Endothelial cell of umbilical vein (primary cell): ENCODE results near the gene AGPAT1. TPM values are rescaled to one million over a fixed set of nuclear protein-coding genes. Genes with fewer than 3 reads are reported as not detected.

ENCODE experiments used
- BruUV-seq: library from RNA; stranded (reverse); fragments of 400-500 nt; replicated peaks from 2 replicates; lab custom pipeline; 2021; lab: Mats Ljungman, UMichigan
- CTCF ChIA-PET: fragments of 300-600, 350-600 bp; sonication (Branson Sonifier 250); formaldehyde crosslinking; loops from one replicate; lab custom pipeline; 2021; ENCODE audit warnings: antibody characterized with exemption, inconsistent platforms; lab: Charles Lee
- POLR2A ChIA-PET: fragments of 300-600, 350-600 bp; sonication (Branson Sonifier 250); formaldehyde crosslinking; loops from one replicate; lab custom pipeline; 2021; ENCODE audit warnings: antibody characterized with exemption, inconsistent platforms; lab: Charles Lee
- DNase-seq: peaks from one replicate; pipeline ENCODE4 v3.0.0-alpha.2; 2011; ENCODE audit warnings: low read depth, low spot score
- FAIRE-seq: peaks from 2 replicates; lab custom pipeline; 2011; peaks lifted over from hg19 to GRCh38; lab: Jason Lieb, UNC
- H2AFZ ChIP-seq: 2 replicates; pipeline ENCODE4 v1.6.0; 2012; ENCODE audit warnings: low read depth, low read length, control low read depth, inconsistent platforms
- H3K27ac ChIP-seq: 2 replicates; pipeline ENCODE4 v1.5.1; 2011; ENCODE audit warnings: low read depth, mild to moderate bottlenecking, control low read depth, low read length, moderate library complexity; ENCODE audit not compliant: insufficient read depth
- H3K27me3 ChIP-seq, 2 experiments: 2 replicates each; pipeline versions ENCODE4 v1.6.0 to v1.6.1; 2011; ENCODE audit warnings: low read length in 2 of 2, mixed read lengths in 1 of 2; ENCODE audit not compliant: control insufficient read depth in 2 of 2, insufficient read depth in 2 of 2
- H3K36me3 ChIP-seq, 2 experiments: 2 replicates in 1 of 2; 3 replicates in 1 of 2; pipeline ENCODE4 v1.5.1; 2011; ENCODE audit warnings: low read length in 2 of 2, mild to moderate bottlenecking in 1 of 2, moderate library complexity in 1 of 2; ENCODE audit not compliant: control insufficient read depth in 2 of 2, insufficient read depth in 2 of 2; ENCODE audit errors: extremely low read depth in 1 of 2
- H3K4me1 ChIP-seq: 3 replicates; pipeline ENCODE4 v1.5.1; 2011; ENCODE audit warnings: mild to moderate bottlenecking, low read length; ENCODE audit not compliant: control insufficient read depth, insufficient read depth; ENCODE audit errors: extremely low read depth
- H3K4me2 ChIP-seq: 2 replicates; pipeline ENCODE4 v1.6.1; 2011; ENCODE audit warnings: low read length, control low read depth, mixed read lengths; ENCODE audit not compliant: insufficient read depth
- H3K4me3 ChIP-seq, 3 experiments: fragments of 200-600 bp in 1 of 3; sonication (generic), shearing (Covaris generic) in 1 of 3; replicated peaks in 1 of 3; 2 replicates each; pipeline ENCODE4 v1.5.1; 2011 to 2016; ENCODE audit warnings: control low read depth in 3 of 3, low read length in 3 of 3, mild to moderate bottlenecking in 2 of 3, inconsistent platforms in 1 of 3, low read depth in 1 of 3, moderate library complexity in 1 of 3; ENCODE audit not compliant: insufficient read depth in 1 of 3
- H3K79me2 ChIP-seq: 2 replicates; pipeline ENCODE4 v1.6.0; 2012; ENCODE audit warnings: low read length, inconsistent platforms; ENCODE audit not compliant: control insufficient read depth, insufficient read depth
- H3K9ac ChIP-seq: replicated peaks from 2 replicates; pipeline ENCODE3; 2011; ENCODE audit warnings: low read length, control low read depth; ENCODE audit not compliant: insufficient read depth; ENCODE audit errors: extremely low read depth
- H3K9me1 ChIP-seq: replicated peaks from 3 replicates; pipeline ENCODE4 v1.6.0; 2011; ENCODE audit warnings: mild to moderate bottlenecking, low read length; ENCODE audit not compliant: control insufficient read depth, insufficient read depth; ENCODE audit errors: extremely low read depth
- H3K9me3 ChIP-seq: replicated peaks from 2 replicates; pipeline ENCODE4 v1.5.1; 2012; ENCODE audit warnings: low read length, inconsistent platforms; ENCODE audit not compliant: control insufficient read depth, insufficient read depth
- H4K20me1 ChIP-seq: replicated peaks from 2 replicates; pipeline ENCODE3; 2011; ENCODE audit warnings: mild to moderate bottlenecking, low read length; ENCODE audit not compliant: control insufficient read depth, insufficient read depth; ENCODE audit errors: extremely low read depth
- EZH2 ChIP-seq: IDR thresholded peaks from 2 replicates; pipeline ENCODE4 v1.6.1; 2012; ENCODE audit warnings: borderline replicate concordance, low read depth, mild to moderate bottlenecking, moderate library complexity, low read length, inconsistent platforms; ENCODE audit not compliant: severe bottlenecking
- MYC ChIP-seq: IDR thresholded peaks from one replicate; pipeline ENCODE4 v1.6.1; 2011; ENCODE audit warnings: mild to moderate bottlenecking, low read depth, low read length
- POLR2A ChIP-seq: IDR thresholded peaks from 2 replicates; pipeline ENCODE4 v1.6.1; 2012; ENCODE audit warnings: low read depth, mild to moderate bottlenecking, control low read depth, low read length
- POLR2AphosphoS5 ChIP-seq: IDR thresholded peaks from 2 replicates; pipeline ENCODE4 v1.6.1; 2012; ENCODE audit warnings: low read depth, mild to moderate bottlenecking, control low read depth, low read length, moderate library complexity; ENCODE audit not compliant: insufficient read depth
- dilution Hi-C: fragments of 300-500 bp; cut with MboI; formaldehyde crosslinking; loops from one replicate; pipeline ENCODE4 v1.15.0; 2019; ENCODE audit warnings: low sequenced_read_pairs; ENCODE audit not compliant: extremely low pct_ligation_motif_present
- intact Hi-C: fragments of 100-400 bp; cut with micrococcal nuclease; formaldehyde crosslinking; loops from one replicate; pipeline ENCODE4 v1.10.0; 2022
- polyA plus RNA-seq, 4 experiments: library from polyadenylated mRNA; depleted of rRNA in 3 of 4; stranded (reverse) in 3 of 4; unstranded in 1 of 4; fragments of >200 nt; gene quantifications; 2 replicates each; pipeline versions ENCODE4 v1.2.1 to v1.2.3, GENCODE V29; 2011 to 2012; ENCODE audit warnings: missing spikeins in 1 of 4
- total RNA-seq: library from RNA; stranded (reverse); gene quantifications from 2 replicates; pipeline ENCODE4 v1.2.3, GENCODE V29; 2021

AGPAT1 gene
- total and polyA plus RNA-seq, 2 donors (not counting 3 experiments of a cell fraction or from before 2014, with no cell fraction given), result 38.4 to 132 TPM

GRCh38 chr6:32183483-32184083, 7.7 kb upstream of the AGPAT1 start:
- H3K27ac ChIP-seq, result no peak overlapping the region
- TF ChIP-seq POLR2AphosphoS5 (no peak), POLR2A (no peak)
- no peak overlapping the region for H3K4me3 ChIP-seq
- peaks cover 21% of the 10 kb centered on the region for H3K4me1 ChIP-seq
- no peaks in the 10 kb centered on the region for H3K27me3 ChIP-seq
- dilution Hi-C loops, result no loop called here
- H3K36me3 ChIP-seq, result peaks cover 3 to 36% of the 10 kb centered on the region in 2 experiments
- FAIRE-seq, result no peak
- H4K20me1 ChIP-seq, result no peaks in the 10 kb centered on the region
- intact Hi-C loops, result no loop called here
- no peak overlapping the region for H3K4me2 ChIP-seq
- ChIA-PET CTCF (interaction anchor here (1.7 kb wide), 1 partner anchor 12 kb away, joined by 5 read pairs; no protein-coding TSS in a partner anchor), POLR2A (no interaction called here)
- no peaks in the 10 kb centered on the region for H3K9me3 ChIP-seq
- no TSS peak for BruUV-seq
- H2AFZ ChIP-seq, result no peak overlapping the region
- no peaks in the 10 kb centered on the region for H3K9me1 ChIP-seq
- no peak overlapping the region for H3K9ac ChIP-seq
- H3K79me2 ChIP-seq, result peaks cover 14% of the 10 kb centered on the region
- no peak for DNase-seq

DNA sequence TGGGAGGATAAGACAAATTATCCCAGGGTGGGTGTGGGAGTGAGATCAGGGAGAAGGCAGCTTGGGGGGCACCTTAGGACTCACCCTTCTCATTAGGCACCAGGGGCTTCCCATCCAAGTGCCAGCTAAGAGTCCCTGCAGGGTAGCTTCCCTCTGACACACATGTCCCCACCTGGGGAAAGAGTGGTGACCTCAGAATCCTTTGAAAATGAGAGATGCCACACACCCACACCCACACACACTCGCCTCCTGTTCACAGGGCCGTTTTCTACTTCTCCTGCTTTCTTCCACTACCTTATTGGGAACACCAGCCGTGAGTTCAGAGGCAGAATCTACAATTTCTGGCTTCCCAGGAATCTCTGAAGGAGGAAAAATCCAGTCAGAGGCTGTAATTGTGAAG, 7.1 kb upstream of the AGPAT1 start:
- Histone ChIP-seq H3K79me2 (peaks cover 9% of the 10 kb centered on the region), H3K36me3 (peaks cover 3 to 35% of the 10 kb centered on the region in 2 experiments), H3K9me3 (no peaks in the 10 kb centered on the region), H4K20me1 (no peaks in the 10 kb centered on the region), H3K9me1 (no peaks in the 10 kb centered on the region), H3K4me1 (peaks cover 18% of the 10 kb centered on the region), H3K27ac (no peak overlapping the region), H3K4me2 (no peak overlapping the region), H3K4me3 (no peak overlapping the region), H3K27me3 (no peaks in the 10 kb centered on the region), H2AFZ (no peak overlapping the region), H3K9ac (no peak overlapping the region)
- ChIA-PET CTCF (interaction anchor here (1.0 to 1.7 kb wide), 2 partner anchors 12 to 64 kb away, joined by 3 to 5 read pairs; no protein-coding TSS in a partner anchor), POLR2A (no interaction called here)
- no peak for DNase-seq
- dilution Hi-C loops, result no loop called here
- no peak for FAIRE-seq
- TF ChIP-seq EZH2, result no peak
- TF ChIP-seq MYC, result no peak
- no peak for TF ChIP-seq POLR2A
- no TSS peak for BruUV-seq
- intact Hi-C loops, result no loop called here
